Adrenal gland (tissue), 5 donors: ENCODE results near the gene MACROD2.

Source experiments
- CTCF ChIP-seq, 6 experiments: fragments of 450-650 bp in 4 of 6; fragments of 200-600 bp in 2 of 6; sonication (generic) in 1 of 6; IDR thresholded peaks; 1 replicate in 5 of 6; 2 replicates in 1 of 6; pipeline versions ENCODE4 v1.5.1 to v1.8.0; 2016 to 2021; ENCODE audit warnings: antibody characterized with exemption in 6 of 6, mild to moderate bottlenecking in 2 of 6, moderate library complexity in 1 of 6
- POLR2A ChIP-seq, 2 donors: fragments of 450-650 bp; IDR thresholded peaks; one replicate each; pipeline ENCODE4 v1.6.1; 2017; ENCODE audit warnings: antibody characterized with exemption in 2 of 2, mild to moderate bottlenecking in 2 of 2, moderate library complexity in 1 of 2
- donor health status: DM: no; HTN: no; CAD: no.

DNA sequence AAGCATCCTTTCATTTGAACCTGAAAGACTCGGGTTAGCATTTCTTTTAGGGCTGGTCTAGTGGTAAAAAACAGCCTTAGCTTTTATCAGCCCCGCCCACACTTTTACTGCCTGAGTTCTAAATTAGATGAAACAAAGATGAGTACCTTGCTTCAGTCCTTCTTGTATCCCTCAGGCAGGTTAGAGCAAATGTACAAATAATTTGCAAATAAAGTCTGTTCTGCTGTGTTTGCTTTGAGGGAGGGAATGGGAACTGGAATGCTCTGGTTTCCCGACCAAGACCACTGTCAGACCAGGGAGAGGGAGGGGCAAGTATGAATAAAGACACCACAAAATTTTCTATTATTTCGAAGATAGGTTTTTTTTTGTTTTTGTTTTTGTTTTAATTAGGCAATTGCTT lies 427.6 kb downstream of the MACROD2 start:
- TF ChIP-seq CTCF (IDR thresholded peaks at IDR 0.05) (no peak), POLR2A (IDR thresholded peaks at IDR 0.05) (no peak)
